Measurements from ENCODE around the gene TBC1D1. TPM values are rescaled to one million over a fixed set of nuclear protein-coding genes. Genes with fewer than 3 reads are reported as not detected.

Gene TBC1D1
- total RNA-seq, 1 donor from 2014 or later: 104 TPM

GRCh38 chr4:38075370-38076152 is 184.7 kb downstream of the TBC1D1 start:
- DNase-seq (ENCODE audit: low spot score): peak; percentile 47

GRCh38 chr4:38076153-38076669 is 185.3 kb downstream of the TBC1D1 start:
- DNase-seq (ENCODE audit: low spot score): no peak

GRCh38 chr4:38077791-38078489 is 187.1 kb downstream of the TBC1D1 start:
- DNase-seq (ENCODE audit: low spot score): no peak

- DNase-seq (ENCODE audit: low spot score): peak; percentile 83
Measured at GRCh38 chr4:38078590-38079421, 187.9 kb downstream of the TBC1D1 start.

- DNase-seq (ENCODE audit: low spot score): no peak
Measured at GRCh38 chr4:38080061-38080974, 189.4 kb downstream of the TBC1D1 start.

- no peak for DNase-seq (ENCODE audit: low spot score)
Measured at GRCh38 chr4:38082021-38082420, 191.1 kb downstream of the TBC1D1 start.

- peak; percentile 60 for DNase-seq (ENCODE audit: low spot score)
Measured at GRCh38 chr4:38082424-38083385, 191.8 kb downstream of the TBC1D1 start.

- peak; percentile 71 for DNase-seq (ENCODE audit: low spot score)
Measured at GRCh38 chr4:38084877-38085711, 194.2 kb downstream of the TBC1D1 start.

GRCh38 chr4:38085751-38086150 is 194.9 kb downstream of the TBC1D1 start:
- DNase-seq (ENCODE audit: low spot score): no peak

- peak; percentile 39 for DNase-seq (ENCODE audit: low spot score)
Measured at GRCh38 chr4:38086151-38086848, 195.4 kb downstream of the TBC1D1 start.

- DNase-seq (ENCODE audit: low spot score): no peak
Measured at GRCh38 chr4:38086849-38087226, 196.0 kb downstream of the TBC1D1 start.

- no peak for DNase-seq (ENCODE audit: low spot score)
Measured at GRCh38 chr4:38088321-38088720, 197.4 kb downstream of the TBC1D1 start.

GRCh38 chr4:38089961-38090360 is 199.1 kb downstream of the TBC1D1 start:
- DNase-seq (ENCODE audit: low spot score): peak; percentile 84

- peak; percentile 84 for DNase-seq (ENCODE audit: low spot score)
Measured at GRCh38 chr4:38090455-38091246, 199.8 kb downstream of the TBC1D1 start.

- DNase-seq (ENCODE audit: low spot score): no peak
Measured at GRCh38 chr4:38091636-38092035, 200.8 kb downstream of the TBC1D1 start.

GRCh38 chr4:38092701-38093100 is 201.8 kb downstream of the TBC1D1 start:
- no peak for DNase-seq (ENCODE audit: low spot score)

- DNase-seq (ENCODE audit: low spot score): peak; percentile 34
Measured at GRCh38 chr4:38094419-38094818, 203.5 kb downstream of the TBC1D1 start.
